Loucy (cell line): ENCODE data around the gene RBP2.

Source experiments
- CTCF ChIP-seq: fragments of 200-600 bp; sonication (generic); conservative IDR thresholded peaks from 2 replicates; pipeline ENCODE4 v1.5.1; 2014; ENCODE audit warnings: mild to moderate bottlenecking, antibody characterized with exemption, low read length
- EZH2phosphoT487 ChIP-seq: fragments of 200-600 bp; IDR thresholded peaks from 2 replicates; pipeline ENCODE4 v1.6.1; 2018; ENCODE audit warnings: antibody characterized with exemption, mild to moderate bottlenecking, moderate library complexity, borderline replicate concordance

GRCh38 chr3:139416275-139416674 is 60.0 kb downstream of the RBP2 start:
- TF ChIP-seq CTCF (no peak), EZH2phosphoT487 (no peak)
